ENCODE data around the gene TNNT2. TPM values are rescaled to one million over a fixed set of nuclear protein-coding genes. Genes with fewer than 3 reads are reported as not detected.

The TNNT2 gene
- total and polyA plus RNA-seq, 2 of the 4 experiments (the other 2 are of a cell fraction) = 0.18 to 1.2 TPM

GRCh38 chr1:201359873-201360210 lies 17.6 kb downstream of the TNNT2 start:
- 67% methylated on average over 1 of the region's 2 CpGs; no CpG with 5 or more reads in 1 of the 2 experiments for WGBS, 2 experiments (ENCODE audit: extremely low coverage in 2 of 2, insufficient read length in 1 of 2)
- H2BK120ac ChIP-seq (ENCODE audit: low read depth, low read length) = no peak overlapping the region
- no peak overlapping the region for H4K5ac ChIP-seq (ENCODE audit: low read depth, low read length)
- no peaks in the 10 kb centered on the region for H3K9me1 ChIP-seq (ENCODE audit: insufficient read depth, low read length)
- H3K4me1 ChIP-seq (ENCODE audit: control insufficient read depth, insufficient read depth, low read length) = no peaks in the 10 kb centered on the region
- H2AK5ac ChIP-seq (ENCODE audit: low read depth, low read length) = no peak overlapping the region
- no peak overlapping the region for H3K27ac ChIP-seq (ENCODE audit: insufficient read depth, low read length)
- H2AK9ac ChIP-seq (replicated peaks; ENCODE audit: low read depth, low read length, poor library complexity) = no peak overlapping the region
- intact Hi-C loops (cut with micrococcal nuclease) (no loop called here), in situ Hi-C loops (cut with MboI; ENCODE audit: low sequenced_read_pairs) (no loop called here), dilution Hi-C loops (cut with HindIII; ENCODE audit: low sequenced_read_pairs, unreplicated experiment) (no loop called here)
- H3K4me2 ChIP-seq (ENCODE audit: low read depth, low read length) = no peak overlapping the region
- H3K9ac ChIP-seq (ENCODE audit: low read depth, low read length) = no peak overlapping the region
- no peak overlapping the region for H2BK5ac ChIP-seq (ENCODE audit: low read depth, low read length, poor library complexity, severe bottlenecking)
- H3K56ac ChIP-seq (ENCODE audit: extremely low read depth, insufficient read depth, low read length) = no peak overlapping the region
- H2BK20ac ChIP-seq (ENCODE audit: low read depth, low read length) = no peak overlapping the region
- no TSS peak for BruUV-seq (replicated peaks)
- H4K8ac ChIP-seq (ENCODE audit: low read depth in 2 of 2, low read length in 2 of 2) = no peak overlapping the region
- H4K20me1 ChIP-seq (ENCODE audit: insufficient read depth, low read length) = no peaks in the 10 kb centered on the region; the same call in 1 of the 2 replicates
- TF ChIP-seq MXI1 (IDR thresholded peaks at IDR 0.05; ENCODE audit: borderline replicate concordance, low read depth, low read length) (no peak), RCOR1 (IDR thresholded peaks at IDR 0.05; ENCODE audit: insufficient replicate concordance, low read length) (no peak), SMC3 (IDR thresholded peaks at IDR 0.05; ENCODE audit: low read depth, low read length) (no peak), RAD21 (IDR thresholded peaks at IDR 0.05; ENCODE audit: low read length) (no peak), ELK1 (IDR thresholded peaks at IDR 0.05; ENCODE audit: borderline replicate concordance, low read depth, low read length) (no peak), CHD1 (IDR thresholded peaks at IDR 0.05; ENCODE audit: low read depth, low read length) (no peak), MAFK (IDR thresholded peaks at IDR 0.05; ENCODE audit: low read depth, low read length) (no peak), BHLHE40 (IDR thresholded peaks at IDR 0.05; ENCODE audit: low read depth, low read length) (no peak), POLR2A (IDR thresholded peaks at IDR 0.05; ENCODE audit: low read depth, low read length) (no peak), USF2 (IDR thresholded peaks at IDR 0.05; ENCODE audit: low read depth, low read length) (no peak), FOS (IDR thresholded peaks at IDR 0.05; ENCODE audit: low read depth, low read length) (no peak), CEBPB (IDR thresholded peaks at IDR 0.05; ENCODE audit: low read depth, low read length) (no peak)
- H3K79me1 ChIP-seq (ENCODE audit: low read depth in 1 of 2, low read length in 2 of 2) = no peaks in the 10 kb centered on the region
- H3K36me3 ChIP-seq (ENCODE audit: control insufficient read depth, insufficient read depth, low read length) = no peaks in the 10 kb centered on the region
- no peaks in the 10 kb centered on the region for H3K9me3 ChIP-seq (ENCODE audit: control insufficient read depth, insufficient read depth, low read length)
- no peak overlapping the region for H3K4ac ChIP-seq (ENCODE audit: low read depth, low read length)
- no peak overlapping the region for H2BK15ac ChIP-seq (ENCODE audit: low read depth, low read length)
- H3K18ac ChIP-seq (ENCODE audit: low read depth, low read length) = no peak overlapping the region
- H2AFZ ChIP-seq (replicated peaks; ENCODE audit: low read length, poor library complexity) = no peak overlapping the region
- DNase-seq (no peak), ATAC-seq (ENCODE audit: low read depth) (no peak)
- H4K91ac ChIP-seq (ENCODE audit: insufficient read depth, low read depth, low read length) = no peak overlapping the region
- H3K27me3 ChIP-seq (ENCODE audit: control insufficient read depth, insufficient read depth, low read length) = peaks cover 70% of the 10 kb centered on the region
- H3K14ac ChIP-seq (replicated peaks; ENCODE audit: low read depth, low read length) = no peak overlapping the region
- ChIA-PET POLR2A (ENCODE audit: unreplicated experiment) (no interaction called here), CTCF (interaction anchor here (1.1 kb wide), 1 partner anchor 106 kb away, joined by 3 read pairs; no protein-coding TSS in a partner anchor)
- no peak overlapping the region for H3K4me3 ChIP-seq (ENCODE audit: insufficient read depth, low read depth, low read length)
- H3K23ac ChIP-seq (ENCODE audit: low read depth, low read length) = no peak overlapping the region

Measured in IMR-90 (cell line).